ENCODE data around the gene CEACAM6. TPM values are rescaled to one million over a fixed set of nuclear protein-coding genes. Genes with fewer than 3 reads are reported as not detected.

Gene CEACAM6
- total RNA-seq (2016; rRNA removed; fragmentation: Illumina TruSeq; extraction: Trizol) (not detected in 2 replicates), polyA plus RNA-seq (2011; rRNA removed) (not detected in 2 replicates), polyA minus RNA-seq (2011; rRNA and poly(A)+ RNA removed; ENCODE audit: low replicate concordance) (not detected in 2 replicates), Bru-seq, nascent RNA (not detected), BruChase-seq, experiment 1, labeled RNA remaining after a 6-hour chase (not detected), BruChase-seq, experiment 2, labeled RNA remaining after a 2-hour chase (not detected)
- not detected in 2 replicates for total RNA-seq (2016; cell fraction: cytosol; rRNA removed; fragmentation: Illumina TruSeq; extraction: Trizol; ENCODE audit: low read depth)
- not detected in 2 replicates for total RNA-seq (2016; cell fraction: insoluble cytoplasmic fraction; rRNA removed; fragmentation: Illumina TruSeq; extraction: Trizol)
- total RNA-seq (2016; cell fraction: membrane; rRNA removed; fragmentation: Illumina TruSeq; extraction: Trizol): not detected in 2 replicates
- not detected in 2 replicates for total RNA-seq (2016; cell fraction: nucleus; rRNA removed; fragmentation: Illumina TruSeq; extraction: Trizol)
- not detected in 2 replicates for polyA plus RNA-seq (2011; cell fraction: cytosol; rRNA removed)
- polyA plus RNA-seq (2011; cell fraction: nucleus; rRNA removed): not detected in 2 replicates
- not detected in 2 replicates for polyA plus RNA-seq (2012)
- polyA plus RNA-seq (2016; cell fraction: cytosol; fragmentation: Illumina TruSeq; extraction: Trizol; ENCODE audit: low read depth): not detected in 2 replicates
- not detected in 2 replicates for polyA plus RNA-seq (2016; cell fraction: insoluble cytoplasmic fraction; fragmentation: Illumina TruSeq; extraction: Trizol; ENCODE audit: low read depth)
- polyA plus RNA-seq (2016; cell fraction: membrane; fragmentation: Illumina TruSeq; extraction: Trizol; ENCODE audit: low read depth): not detected in 2 replicates
- not detected in 2 replicates for polyA plus RNA-seq (2016; cell fraction: nucleus; fragmentation: Illumina TruSeq; extraction: Trizol; ENCODE audit: insufficient read depth, low read depth)
- polyA minus RNA-seq (2011; cell fraction: cytosol; rRNA and poly(A)+ RNA removed): not detected in 2 replicates
- polyA minus RNA-seq (2011; cell fraction: nucleus; rRNA and poly(A)+ RNA removed): not detected in 2 replicates
- long read RNA-seq, experiment 1: 0 reads
- long read RNA-seq, experiment 2: 0 reads

GRCh38 chr19:41755328-41755913 is at the start of gene CEACAM6:
Gene CEACAM6, plus strand, starts transcription at chr19:41755530. Its CDS starts 109 bp downstream, at chr19:41755639.
- Histone ChIP-seq H3K27ac (ENCODE audit: extremely low read length, insufficient read depth, low read length) (no peak within 1 kb of the TSS), H3K4me3 (replicated peaks in 1 of 3; ENCODE audit: insufficient read depth in 1 of 3, low read depth in 2 of 3, low read length in 3 of 3) (no peak within 1 kb of the TSS), H3K36me3 (replicated peaks in 1 of 2; ENCODE audit: control insufficient read depth in 1 of 2, insufficient read depth in 2 of 2, low read length in 2 of 2) (no peaks in the 10 kb centered on the region), H3K79me2 (ENCODE audit: insufficient read depth, low read length) (no peaks in the 10 kb centered on the region), H3K9me3 (ENCODE audit: low read length) (no peaks in the 10 kb centered on the region), H4K20me1 (ENCODE audit: insufficient read depth, low read length) (no peaks in the 10 kb centered on the region), H3K9ac (ENCODE audit: insufficient read depth, low read depth, low read length) (no peak within 1 kb of the TSS), H2AFZ (ENCODE audit: low read length) (no peak within 1 kb of the TSS), H3K27me3 (ENCODE audit: control insufficient read depth in 1 of 2, insufficient read depth in 2 of 2, low read length in 2 of 2) (peaks cover 0 to 11% of the 10 kb centered on the region in 2 experiments; a peak in 1 of 5 replicates), H3K4me1 (ENCODE audit: insufficient read depth, low read length) (no peaks in the 10 kb centered on the region), H3K4me2 (ENCODE audit: low read depth, low read length) (no peak within 1 kb of the TSS)
- no peak for DNase-seq (ENCODE audit: low spot score)
- FAIRE-seq: no peak
- TF ChIP-seq ZNF263 (CRISPR knock-in tag; IDR thresholded peaks at IDR 0.05): peak; percentile 38; the same call in 1 of the 2 replicates
- no peak for TF ChIP-seq ZBTB14 (CRISPR knock-in tag; IDR thresholded peaks at IDR 0.05)
- no peak for TF ChIP-seq SSRP1 (CRISPR knock-in tag; IDR thresholded peaks at IDR 0.05)
- no peak for ATAC-seq
- WGBS (ENCODE audit: low lambda C conversion rate): 2% methylated on average over 3 of the region's 3 CpGs
- no TSS peak for BruUV-seq (replicated peaks)
- POLR2A ChIA-PET: no interaction called here
- intact Hi-C loops (cut with micrococcal nuclease; ENCODE audit: unreplicated experiment): no loop called here
- in situ Hi-C loops (cut with HindIII; ENCODE audit: extremely low pct_ligation_motif_present, low pct_unique_long_range_greater_than_20kb): no loop called here
- CTCF ChIA-PET (ENCODE audit: low intra/inter-chr PET ratio, low total read pairs): no interaction called here
